Endothelial cell (in vitro differentiated cells): ENCODE results near the gene RNF115. TPM values are rescaled to one million over a fixed set of nuclear protein-coding genes. Genes with fewer than 3 reads are reported as not detected.
A peak's percentile ranks its signal among the peaks of the same experiment; 100 is the strongest.

ENCODE experiments used
- DNase-seq: peaks from one replicate; pipeline ENCODE4 v3.0.0; 2021; ENCODE audit warnings: low spot score
- H3K27ac Mint-ChIP-seq: one replicate; pipeline ENCODE4 v1.8.0; 2021; ENCODE audit warnings: mixed read lengths, inconsistent platforms; ENCODE audit not compliant: unreplicated experiment
- H3K27me3 Mint-ChIP-seq: one replicate; pipeline ENCODE4 v1.8.0; 2021; ENCODE audit warnings: mild to moderate bottlenecking, moderate library complexity, mixed read lengths, inconsistent platforms; ENCODE audit not compliant: unreplicated experiment
- H3K36me3 Mint-ChIP-seq: one replicate; pipeline ENCODE4 v1.8.0; 2021; ENCODE audit warnings: mild to moderate bottlenecking, low read depth, mixed read lengths, inconsistent platforms; ENCODE audit not compliant: unreplicated experiment
- H3K4me1 Mint-ChIP-seq: one replicate; pipeline ENCODE4 v1.8.0; 2021; ENCODE audit warnings: mild to moderate bottlenecking, mixed read lengths, inconsistent platforms; ENCODE audit not compliant: unreplicated experiment
- H3K4me3 Mint-ChIP-seq: one replicate; pipeline ENCODE4 v1.8.0; 2021; ENCODE audit warnings: mild to moderate bottlenecking, mixed read lengths, inconsistent platforms; ENCODE audit not compliant: unreplicated experiment
- H3K9me3 Mint-ChIP-seq: one replicate; pipeline ENCODE4 v1.8.0; 2021; ENCODE audit warnings: mixed read lengths, inconsistent platforms; ENCODE audit not compliant: unreplicated experiment
- microRNA-seq: library from miRNA; unstranded; fragments of <30 nt; microRNA quantifications from one replicate; pipeline ENCODE4, GENCODE V29; 2020; ENCODE audit not compliant: unreplicated experiment
- total RNA-seq: library from RNA; stranded (reverse); fragmentation: NEBNext Ultra II Directional; extraction: Animal tissue kit (Norgen Biotek cat#: 25700); gene quantifications from one replicate; pipeline ENCODE4 v1.2.1, GENCODE V29; 2021; ENCODE audit not compliant: unreplicated experiment
- TF ChIP-seq, protein P1 (sequence below): fragments of 200-600 bp; sonication (generic); IDR thresholded peaks from one replicate; pipeline ENCODE4 v1.5.0; 2021; ENCODE audit warnings: antibody characterized with exemption; ENCODE audit not compliant: unreplicated experiment

RNF115 gene
- total RNA-seq, 1 donor from 2014 or later, result 13.1 TPM

DNA sequence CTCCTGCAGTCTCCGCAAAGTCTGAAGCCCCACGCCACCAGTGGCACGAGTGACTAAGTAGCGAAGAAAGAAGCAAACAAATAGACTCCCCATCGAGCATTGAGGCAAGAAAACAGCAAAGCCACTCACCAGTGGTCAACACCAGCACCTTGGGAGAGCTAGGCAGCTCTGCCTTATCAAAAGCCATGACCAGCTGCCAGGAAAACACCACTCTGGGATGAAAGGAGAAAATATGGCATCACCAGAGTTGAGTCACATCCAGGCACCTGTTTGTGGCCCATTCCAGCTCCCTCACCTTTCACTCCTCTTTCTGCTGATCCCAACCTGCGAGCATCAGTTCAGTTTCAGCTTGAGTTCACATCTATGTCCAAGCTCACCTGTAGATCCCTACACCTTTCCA is 134.0 kb downstream of the RNF115 start:
- Mint-ChIP-seq H3K27me3 (no peaks in the 10 kb centered on the region), H3K4me3 (no peak overlapping the region), H3K9me3 (no peaks in the 10 kb centered on the region), H3K36me3 (no peaks in the 10 kb centered on the region), H3K4me1 (peaks cover 3% of the 10 kb centered on the region), H3K27ac (no peak overlapping the region)
- TF ChIP-seq, protein P1, sequence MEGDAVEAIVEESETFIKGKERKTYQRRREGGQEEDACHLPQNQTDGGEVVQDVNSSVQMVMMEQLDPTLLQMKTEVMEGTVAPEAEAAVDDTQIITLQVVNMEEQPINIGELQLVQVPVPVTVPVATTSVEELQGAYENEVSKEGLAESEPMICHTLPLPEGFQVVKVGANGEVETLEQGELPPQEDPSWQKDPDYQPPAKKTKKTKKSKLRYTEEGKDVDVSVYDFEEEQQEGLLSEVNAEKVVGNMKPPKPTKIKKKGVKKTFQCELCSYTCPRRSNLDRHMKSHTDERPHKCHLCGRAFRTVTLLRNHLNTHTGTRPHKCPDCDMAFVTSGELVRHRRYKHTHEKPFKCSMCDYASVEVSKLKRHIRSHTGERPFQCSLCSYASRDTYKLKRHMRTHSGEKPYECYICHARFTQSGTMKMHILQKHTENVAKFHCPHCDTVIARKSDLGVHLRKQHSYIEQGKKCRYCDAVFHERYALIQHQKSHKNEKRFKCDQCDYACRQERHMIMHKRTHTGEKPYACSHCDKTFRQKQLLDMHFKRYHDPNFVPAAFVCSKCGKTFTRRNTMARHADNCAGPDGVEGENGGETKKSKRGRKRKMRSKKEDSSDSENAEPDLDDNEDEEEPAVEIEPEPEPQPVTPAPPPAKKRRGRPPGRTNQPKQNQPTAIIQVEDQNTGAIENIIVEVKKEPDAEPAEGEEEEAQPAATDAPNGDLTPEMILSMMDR, result no peak
- no peak for DNase-seq

DNA sequence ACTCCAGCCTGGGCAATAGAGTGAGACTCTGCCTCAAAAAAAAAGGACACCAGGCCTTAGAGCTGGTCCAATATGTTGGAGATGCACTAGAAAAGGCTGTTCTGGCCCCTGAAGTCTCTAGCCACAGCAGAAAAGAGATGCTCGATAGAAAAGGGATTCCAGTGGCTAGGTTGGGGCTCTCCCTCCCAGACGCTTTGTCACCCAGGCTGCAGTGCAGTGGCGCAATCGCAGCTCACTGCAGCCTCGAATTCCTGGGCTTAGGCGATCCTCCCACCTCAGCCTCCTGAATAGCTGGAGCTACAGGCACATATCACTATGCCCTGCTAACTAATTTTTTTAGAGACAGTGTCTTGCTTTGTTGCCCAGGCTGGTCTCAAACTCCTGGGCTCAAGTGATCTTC is 135.0 kb downstream of the RNF115 start:
- TF ChIP-seq, protein P1, result no peak
- Mint-ChIP-seq H3K27me3 (no peaks in the 10 kb centered on the region), H3K4me1 (peaks cover 3% of the 10 kb centered on the region), H3K4me3 (no peak overlapping the region), H3K27ac (no peak overlapping the region), H3K36me3 (no peaks in the 10 kb centered on the region), H3K9me3 (no peaks in the 10 kb centered on the region)
- DNase-seq, result no peak

Small RNA genes within 50 kb of the gene (microRNA-seq; reads per million reads assigned to microRNA genes)
- 0.77 reads per million, percentile 4 among the genes with 10 or more reads in this experiment for gene MIR6736

Other genes with a start within 250 kb of the RNF115 start
- 24.6 TPM for gene GPR89A, start 216.1 kb downstream of the RNF115 start, total RNA-seq
- gene PDZK1, start 116.7 kb downstream of the RNF115 start, total RNA-seq, result 0.41 TPM
- not detected for gene CD160, start 104.6 kb downstream of the RNF115 start, total RNA-seq
- gene POLR3C, start 105 bp upstream of the RNF115 start, total RNA-seq, result 28.4 TPM
- gene NUDT17, start 21.5 kb upstream of the RNF115 start, total RNA-seq, result 3.8 TPM
- gene PIAS3, start 35.0 kb upstream of the RNF115 start, total RNA-seq, result 38.8 TPM
- gene ANKRD35, start 61.8 kb upstream of the RNF115 start, total RNA-seq, result not detected
- gene ITGA10, start 86.0 kb upstream of the RNF115 start, total RNA-seq, result 6.1 TPM
- 34.0 TPM for gene PEX11B, start 94.6 kb upstream of the RNF115 start, total RNA-seq
- 213 TPM for gene RBM8A, start 103.4 kb upstream of the RNF115 start, total RNA-seq
- gene LIX1L, start 133.9 kb upstream of the RNF115 start, total RNA-seq, result 83.3 TPM
- gene ANKRD34A, start 140.5 kb upstream of the RNF115 start, total RNA-seq, result 0.56 TPM
- gene POLR3GL, start 140.6 kb upstream of the RNF115 start, total RNA-seq, result 12.4 TPM
- 107 TPM for gene TXNIP, start 172.5 kb upstream of the RNF115 start, total RNA-seq
- not detected for gene HJV, start 197.6 kb upstream of the RNF115 start, total RNA-seq